ENCODE results near the gene C12orf60. TPM values are rescaled to one million over a fixed set of nuclear protein-coding genes. Genes with fewer than 3 reads are reported as not detected.
A peak's percentile ranks its signal among the peaks of the same experiment; 100 is the strongest.

The C12orf60 gene
- total RNA-seq, 4 donors from 2014 or later: 0.33 to 2.5 (median 0.73) TPM

- peak overlapping the region; percentile 75 to 93 (median 90) for H3K4me3 ChIP-seq (replicated peaks in 1 of 3)
- 0 to 1% methylated on average over 15 to 24 of the region's 38 CpGs for WGBS, 2 donors
- peak; percentile 88 to 90 for DNase-seq
- H3K4me1 ChIP-seq: peaks cover 7 to 14% of the 10 kb centered on the region in 2 donors
- intact Hi-C loops (cut with DNase I): no loop called here
- TF ChIP-seq CTCF (IDR thresholded peaks at IDR 0.05): peak; percentile 53 to 92 (median 88)
- TF ChIP-seq POLR2A (IDR thresholded peaks at IDR 0.05): peak in 1 of 2 donors; percentile 72
- H3K36me3 ChIP-seq: no peaks in the 10 kb centered on the region
- H3K27ac ChIP-seq: peak overlapping the region; percentile 86 to 96 (median 94)
- no peaks in the 10 kb centered on the region for H3K27me3 ChIP-seq
- no peaks in the 10 kb centered on the region for H3K9me3 ChIP-seq
Observed at GRCh38 chr12:14769969-14770495, 33.4 kb upstream of the C12orf60 start.

- H3K4me3 ChIP-seq (replicated peaks in 1 of 3): peak overlapping the region; percentile 75 to 93 (median 90)
- peaks cover 7 to 16% of the 10 kb centered on the region in 2 donors for H3K4me1 ChIP-seq
- no peaks in the 10 kb centered on the region for H3K36me3 ChIP-seq
- TF ChIP-seq CTCF (IDR thresholded peaks at IDR 0.05) (peak in 1 of 6 experiments; percentile 11), POLR2A (IDR thresholded peaks at IDR 0.05) (peak; percentile 86 to 93)
- no peaks in the 10 kb centered on the region for H3K27me3 ChIP-seq
- 0% methylated on average over 46 to 56 of the region's 56 CpGs for WGBS, 2 donors
- DNase-seq: peak; percentile 96 to 97
- peak overlapping the region; percentile 86 to 96 (median 94) for H3K27ac ChIP-seq
- intact Hi-C loops (cut with DNase I): no loop called here
- H3K9me3 ChIP-seq: no peaks in the 10 kb centered on the region
Observed at GRCh38 chr12:14770496-14771461, 32.7 kb upstream of the C12orf60 start.

GRCh38 chr12:14771651-14772137 lies 31.8 kb upstream of the C12orf60 start:
- Histone ChIP-seq H3K9me3 (no peaks in the 10 kb centered on the region), H3K4me1 (peaks cover 7 to 22% of the 10 kb centered on the region in 2 donors), H3K27ac (peak overlapping the region; percentile 86 to 96 (median 94)), H3K4me3 (replicated peaks in 1 of 3) (peak overlapping the region in 1 of 3 donors; percentile 75), H3K36me3 (no peaks in the 10 kb centered on the region), H3K27me3 (no peaks in the 10 kb centered on the region)
- TF ChIP-seq CTCF (IDR thresholded peaks at IDR 0.05) (no peak), POLR2A (IDR thresholded peaks at IDR 0.05) (no peak)
- peak in 1 of 2 donors; percentile 4 for DNase-seq
- intact Hi-C loops (cut with DNase I): no loop called here
- 24 to 26% methylated on average over 6 of the region's 6 CpGs for WGBS, 2 donors

GRCh38 chr12:14772946-14773345 lies 30.5 kb upstream of the C12orf60 start:
- Histone ChIP-seq H3K4me1 (peaks cover 4 to 18% of the 10 kb centered on the region in 2 donors), H3K9me3 (no peaks in the 10 kb centered on the region), H3K4me3 (replicated peaks in 1 of 3) (no peak overlapping the region), H3K27ac (no peak overlapping the region), H3K36me3 (no peaks in the 10 kb centered on the region), H3K27me3 (no peaks in the 10 kb centered on the region)
- 94 to 95% methylated on average over 5 of the region's 5 CpGs for WGBS, 2 donors
- no peak for TF ChIP-seq POLR2A (IDR thresholded peaks at IDR 0.05)
- TF ChIP-seq CTCF (IDR thresholded peaks at IDR 0.05): no peak
- intact Hi-C loops (cut with DNase I): no loop called here
- DNase-seq: no peak

All from thyroid gland (tissue), 4 donors.